Transverse colon (tissue), 4 donors: ENCODE measurements around the gene USP50.

Experiments used
- EP300 ChIP-seq: sonication (generic); formaldehyde crosslinking; IDR thresholded peaks from one replicate; pipeline ENCODE4 v1.6.1; 2017; ENCODE audit warnings: antibody characterized with exemption, low read depth
- POLR2A ChIP-seq: fragments of 450-650 bp; IDR thresholded peaks from one replicate; pipeline ENCODE4 v1.6.1; 2016; ENCODE audit warnings: antibody characterized with exemption, mild to moderate bottlenecking, moderate library complexity
- POLR2AphosphoS5 ChIP-seq, 3 donors: sonication (generic); formaldehyde crosslinking; IDR thresholded peaks; one replicate each; pipeline ENCODE4 v1.6.1; 2016; ENCODE audit warnings: antibody characterized with exemption in 3 of 3
- TF ChIP-seq, protein P1 (sequence below), 5 experiments: fragments of 200-600 bp in 3 of 5; fragments of 450-650 bp in 2 of 5; sonication (generic) in 3 of 5; IDR thresholded peaks; 1 replicate in 2 of 5; 2 replicates in 3 of 5; pipeline ENCODE4 v1.5.1; 2016 to 2017; ENCODE audit warnings: antibody characterized with exemption in 5 of 5, inconsistent platforms in 3 of 5, mild to moderate bottlenecking in 2 of 5, moderate library complexity in 1 of 5

- TF ChIP-seq, protein P1, sequence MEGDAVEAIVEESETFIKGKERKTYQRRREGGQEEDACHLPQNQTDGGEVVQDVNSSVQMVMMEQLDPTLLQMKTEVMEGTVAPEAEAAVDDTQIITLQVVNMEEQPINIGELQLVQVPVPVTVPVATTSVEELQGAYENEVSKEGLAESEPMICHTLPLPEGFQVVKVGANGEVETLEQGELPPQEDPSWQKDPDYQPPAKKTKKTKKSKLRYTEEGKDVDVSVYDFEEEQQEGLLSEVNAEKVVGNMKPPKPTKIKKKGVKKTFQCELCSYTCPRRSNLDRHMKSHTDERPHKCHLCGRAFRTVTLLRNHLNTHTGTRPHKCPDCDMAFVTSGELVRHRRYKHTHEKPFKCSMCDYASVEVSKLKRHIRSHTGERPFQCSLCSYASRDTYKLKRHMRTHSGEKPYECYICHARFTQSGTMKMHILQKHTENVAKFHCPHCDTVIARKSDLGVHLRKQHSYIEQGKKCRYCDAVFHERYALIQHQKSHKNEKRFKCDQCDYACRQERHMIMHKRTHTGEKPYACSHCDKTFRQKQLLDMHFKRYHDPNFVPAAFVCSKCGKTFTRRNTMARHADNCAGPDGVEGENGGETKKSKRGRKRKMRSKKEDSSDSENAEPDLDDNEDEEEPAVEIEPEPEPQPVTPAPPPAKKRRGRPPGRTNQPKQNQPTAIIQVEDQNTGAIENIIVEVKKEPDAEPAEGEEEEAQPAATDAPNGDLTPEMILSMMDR (IDR thresholded peaks at IDR 0.05) = no peak
- TF ChIP-seq EP300 (no peak), POLR2AphosphoS5 (IDR thresholded peaks at IDR 0.05) (no peak), POLR2A (no peak)
Observed at GRCh38 chr15:50552238-50552637, 5.8 kb upstream of the USP50 start.
